Measurements from ENCODE around the gene ITSN1.

GRCh38 chr21:33940164-33940880 lies 298.0 kb downstream of the ITSN1 start:
- no peak for TF ChIP-seq POLR2A (IDR thresholded peaks at IDR 0.05)
- no peak for TF ChIP-seq CTCF (IDR thresholded peaks at IDR 0.05 in 4 of 5, conservative IDR thresholded peaks at IDR 0.05 in 1 of 5)

Data from gastrocnemius medialis (tissue), 4 donors.